ENCODE results near the gene DOHH.
"Not testable (repeated sequence)": the region's sequence is repeated elsewhere in the genome, so short reads cannot be mapped to it uniquely, and the experiment has no call there.

Gene DOHH

DNA sequence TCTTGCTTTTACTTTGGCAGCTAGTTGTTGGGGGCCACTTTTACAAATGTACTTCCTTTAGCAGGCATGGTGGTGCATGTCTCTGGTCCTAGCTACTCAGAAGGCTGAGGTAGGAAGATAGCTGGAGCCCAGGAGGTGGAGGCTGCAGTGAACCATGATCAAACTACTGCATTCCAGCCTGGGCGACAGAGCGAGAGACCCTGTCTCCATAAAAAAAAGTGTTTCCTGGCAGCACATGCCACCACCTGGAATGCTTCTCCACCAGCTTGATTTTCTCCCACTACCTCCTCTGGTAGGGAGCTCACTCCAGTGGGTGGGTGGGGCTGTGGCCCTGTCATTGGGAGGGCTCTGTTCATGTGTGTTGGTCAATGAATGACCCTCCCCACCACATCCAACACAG, 18.2 kb upstream of the DOHH start:
- DNase-seq, result no peak

DNA sequence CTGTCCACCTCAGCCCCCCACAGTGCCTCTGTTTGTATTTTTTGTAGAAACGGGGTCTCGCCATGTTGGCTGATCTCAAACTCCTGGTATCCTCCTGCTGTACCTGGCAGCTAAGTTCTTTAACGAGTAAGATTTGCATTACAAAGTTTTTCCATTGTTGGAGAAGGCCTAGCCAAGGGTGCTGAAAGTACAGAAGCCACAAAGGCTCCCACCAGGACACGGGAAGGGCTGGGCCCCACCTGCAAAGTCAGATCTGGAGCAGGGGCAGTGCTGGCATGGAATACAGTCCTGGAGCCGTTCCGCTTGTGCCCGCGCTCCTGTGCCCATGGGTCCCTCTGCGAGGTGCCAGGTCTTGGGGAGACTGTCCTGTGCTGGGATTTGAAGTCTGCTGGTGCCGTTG, 17.8 kb upstream of the DOHH start:
- DNase-seq, result no peak

DNA sequence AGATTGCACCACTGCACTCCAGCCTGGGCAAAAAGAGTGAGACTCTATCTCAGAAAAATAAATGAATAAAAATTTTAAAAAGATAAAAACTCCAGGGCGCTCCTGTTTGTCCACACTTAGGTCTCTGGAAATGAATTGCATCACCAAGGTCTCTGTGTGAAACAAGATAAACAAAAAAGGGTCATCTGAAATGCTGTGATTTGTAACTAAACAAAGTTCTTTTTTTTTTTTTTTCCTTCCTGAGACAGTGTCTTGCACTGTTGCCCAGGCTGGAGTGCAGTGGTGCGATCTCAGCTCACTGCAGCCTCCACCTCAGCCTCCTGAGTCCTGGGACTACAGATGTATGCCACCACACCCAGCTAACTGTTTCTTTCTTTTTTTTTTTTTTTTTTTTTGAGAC, 17.2 kb upstream of the DOHH start:
- no peak for DNase-seq

DNA sequence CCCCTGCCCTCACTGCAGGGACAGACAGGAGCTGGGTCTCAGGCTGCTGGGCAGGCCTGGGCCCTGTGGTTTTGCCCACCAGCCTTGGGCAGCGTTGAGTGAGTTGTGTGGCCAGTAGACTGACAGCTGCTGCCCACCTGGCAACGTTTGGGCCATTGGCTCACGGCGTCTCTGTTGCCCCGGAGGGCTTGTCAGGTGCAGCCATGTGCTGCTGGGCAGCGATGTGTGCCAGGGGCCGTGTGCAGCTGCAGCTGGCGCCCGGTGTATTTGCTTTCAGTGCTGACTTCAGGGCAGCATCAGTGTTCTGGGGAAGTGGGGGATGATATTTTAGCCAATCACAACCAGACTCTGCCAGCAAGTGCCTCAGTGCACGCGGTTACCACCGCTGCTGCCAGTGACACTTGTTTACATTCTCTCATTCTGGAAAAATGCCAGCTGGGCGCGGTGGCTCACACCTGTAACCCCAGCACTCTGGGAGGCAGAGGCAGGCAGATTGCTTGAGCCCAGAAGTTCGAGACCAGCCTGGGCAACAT, 16.3 kb upstream of the DOHH start:
- no peak for DNase-seq

DNA sequence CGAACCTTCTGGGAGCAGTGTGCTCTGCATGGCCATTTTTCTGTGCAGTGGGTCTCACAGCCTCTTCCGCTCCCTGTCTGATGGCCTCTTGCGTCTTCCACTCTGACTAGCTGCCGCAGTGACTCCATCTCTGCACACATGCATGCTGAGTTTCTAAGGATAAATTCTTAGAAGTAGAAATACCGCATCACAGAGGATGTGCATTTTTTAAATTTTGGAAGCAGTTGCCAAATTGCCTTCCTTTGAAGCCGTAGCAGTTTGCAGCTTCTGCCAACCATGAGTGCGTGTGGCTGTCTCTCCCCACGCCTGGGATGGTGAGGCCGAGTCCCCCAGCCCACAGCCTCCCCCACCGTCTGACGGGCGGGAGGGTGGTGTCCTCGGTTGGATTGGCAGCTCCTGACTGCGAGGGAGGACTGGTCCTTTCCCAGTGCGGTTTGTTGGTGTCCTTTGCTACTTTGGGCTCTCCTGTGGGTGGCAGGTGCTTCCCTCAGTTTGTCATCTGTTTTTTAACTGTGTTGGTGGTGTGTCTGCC, 15.5 kb upstream of the DOHH start:
- DNase-seq, result no peak

DNA sequence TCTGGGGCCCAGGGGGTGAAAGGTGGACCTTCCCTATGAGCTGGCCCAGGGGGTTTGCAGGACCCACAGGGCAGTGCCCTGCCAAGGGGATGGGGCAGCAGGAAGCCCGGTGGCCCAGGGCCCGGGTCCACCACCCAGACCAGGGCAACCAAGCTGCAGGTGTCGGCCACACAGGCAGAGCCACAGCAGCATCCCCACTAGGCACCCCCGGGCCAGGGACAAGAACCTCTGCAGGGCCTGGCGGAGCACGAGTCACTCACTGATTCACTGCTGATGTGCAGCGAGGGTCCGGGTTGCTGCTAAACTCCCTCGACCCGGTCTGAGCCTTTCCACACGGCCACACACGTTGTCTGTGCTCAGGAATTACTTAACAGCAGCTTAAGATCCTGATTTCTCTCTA, 14.5 kb upstream of the DOHH start:
- no peak for DNase-seq

DNA sequence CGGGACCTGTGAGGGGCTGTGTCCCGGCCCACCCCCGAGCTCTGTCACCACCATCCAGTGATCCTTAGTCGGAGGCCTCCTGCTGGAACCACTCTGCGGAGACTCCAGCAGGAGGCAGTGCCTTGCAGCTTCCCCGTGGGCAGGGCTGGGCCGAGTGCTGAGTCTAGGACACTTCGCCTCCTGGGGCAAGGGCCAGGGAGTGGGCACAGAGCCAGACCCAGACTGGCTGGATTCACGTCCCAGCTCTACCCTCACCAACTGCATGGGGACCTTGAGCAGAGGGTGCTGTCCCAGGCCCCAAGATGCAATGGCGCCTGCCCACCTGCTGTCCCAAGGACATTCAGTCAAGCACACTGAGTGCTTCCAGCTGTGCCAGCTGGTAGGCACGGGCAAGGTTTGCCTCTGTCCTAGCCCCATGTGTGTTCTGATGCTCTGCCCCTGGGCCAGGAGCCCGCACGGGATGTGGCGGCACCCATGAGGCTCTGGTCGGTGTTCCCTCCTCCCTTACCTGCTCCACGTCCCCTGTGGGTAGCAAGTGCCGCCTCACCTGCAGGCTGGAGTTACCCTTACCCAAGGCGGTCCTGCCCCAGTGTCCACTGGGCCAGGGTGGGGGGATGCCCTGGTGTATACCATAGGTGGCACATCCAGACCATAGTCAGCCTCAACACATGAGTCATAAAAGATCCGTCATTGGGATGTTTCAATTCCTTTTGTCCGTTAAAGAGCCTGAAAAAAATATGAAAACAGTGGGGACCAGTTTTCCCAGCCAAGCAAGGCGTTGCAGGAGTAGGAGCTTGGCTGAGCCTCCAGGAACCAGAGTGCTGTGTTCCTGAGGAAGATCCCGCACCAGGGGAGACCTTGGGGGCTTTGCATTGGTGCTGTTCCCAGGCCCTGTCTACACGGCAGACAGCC, 13.0 kb upstream of the DOHH start:
- DNase-seq, result no peak

DNA sequence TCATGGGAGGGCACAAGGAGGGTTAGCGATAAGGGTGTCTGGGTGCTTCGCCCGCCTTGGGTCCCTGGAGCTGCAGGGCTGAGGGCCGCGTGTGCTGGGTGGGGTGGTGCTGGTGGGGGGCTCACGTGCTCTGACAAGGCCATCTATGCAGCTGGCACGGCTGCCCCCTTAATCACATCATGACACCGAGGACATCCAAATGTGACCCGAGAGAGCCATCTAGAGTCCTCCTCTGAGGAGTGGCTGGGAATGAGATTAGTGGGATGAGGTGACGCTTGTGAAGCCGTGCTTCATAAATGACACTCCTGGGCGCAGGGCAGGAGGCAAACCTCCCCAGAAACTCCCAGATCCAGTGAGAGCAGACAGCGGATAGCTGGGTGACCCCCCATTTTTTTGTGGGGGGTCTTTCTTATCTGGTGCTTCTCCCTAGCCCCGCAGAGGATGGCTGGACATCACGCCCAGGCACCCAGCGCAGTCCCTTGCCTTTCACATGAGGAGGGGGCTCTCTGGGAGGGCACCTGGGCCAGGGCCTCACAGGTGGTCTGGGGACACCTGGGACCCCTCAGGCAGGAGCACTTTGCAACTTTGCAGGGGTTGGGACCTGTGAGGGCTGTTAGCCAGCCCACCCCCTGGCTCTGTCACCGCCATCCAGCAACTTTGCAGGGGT, 12.2 kb upstream of the DOHH start:
- no peak for DNase-seq

DNA sequence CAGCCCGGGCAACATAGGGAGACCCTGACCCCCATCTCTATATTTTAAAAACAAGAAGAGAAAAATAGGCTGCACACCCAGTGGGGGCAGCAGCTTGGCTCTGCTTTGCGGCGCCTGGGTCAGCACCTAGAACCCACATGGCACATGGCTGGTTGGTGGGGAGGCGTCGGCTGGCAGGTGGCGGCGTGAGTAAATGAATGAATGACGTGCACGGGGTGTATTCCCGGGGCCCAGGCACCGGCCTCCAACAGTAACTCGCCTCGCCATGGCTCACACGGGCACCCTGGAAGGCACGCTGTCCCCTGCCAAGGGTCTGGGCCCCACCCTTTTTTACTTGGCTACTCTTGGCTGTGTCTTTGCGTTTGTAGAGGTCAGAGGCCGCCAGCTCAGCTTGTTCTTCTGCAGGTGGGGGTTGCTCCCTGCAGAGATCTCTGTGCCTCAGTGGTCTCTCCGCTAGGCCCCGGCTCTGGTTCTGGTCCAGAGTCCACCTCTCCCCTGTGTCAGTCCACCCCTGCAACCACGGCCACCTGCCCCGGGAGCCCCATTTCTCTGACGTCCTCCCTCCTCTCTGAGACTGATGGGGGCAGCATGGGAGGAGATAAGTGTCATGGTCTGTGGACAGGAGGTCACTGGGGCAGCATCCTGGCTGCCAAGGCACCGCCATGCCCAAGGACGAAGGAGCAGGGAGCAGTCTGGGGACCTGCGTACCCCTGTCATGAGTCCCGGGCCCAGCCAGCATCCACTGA, 11.2 kb upstream of the DOHH start:
- DNase-seq, result no peak

DNA sequence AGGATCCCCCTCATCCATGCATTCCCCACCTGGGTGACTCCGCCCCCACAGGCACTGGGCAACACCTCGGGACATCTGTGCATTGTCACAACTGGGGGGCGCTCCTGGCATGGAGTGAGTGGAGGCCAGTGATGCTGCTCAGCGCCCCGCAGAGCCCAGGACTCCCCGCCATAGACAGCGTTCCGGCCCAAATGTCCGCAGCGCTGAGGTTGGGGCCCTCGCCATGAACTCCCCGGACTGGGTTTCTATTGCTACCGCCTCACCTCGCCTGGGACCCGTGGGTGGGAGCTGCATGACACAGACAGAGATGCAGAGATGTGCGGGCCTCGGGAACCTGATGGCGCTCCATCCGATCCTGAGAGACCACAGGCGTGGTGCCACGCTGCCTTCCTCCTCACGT, 10.3 kb upstream of the DOHH start:
- DNase-seq, result no peak

DNA sequence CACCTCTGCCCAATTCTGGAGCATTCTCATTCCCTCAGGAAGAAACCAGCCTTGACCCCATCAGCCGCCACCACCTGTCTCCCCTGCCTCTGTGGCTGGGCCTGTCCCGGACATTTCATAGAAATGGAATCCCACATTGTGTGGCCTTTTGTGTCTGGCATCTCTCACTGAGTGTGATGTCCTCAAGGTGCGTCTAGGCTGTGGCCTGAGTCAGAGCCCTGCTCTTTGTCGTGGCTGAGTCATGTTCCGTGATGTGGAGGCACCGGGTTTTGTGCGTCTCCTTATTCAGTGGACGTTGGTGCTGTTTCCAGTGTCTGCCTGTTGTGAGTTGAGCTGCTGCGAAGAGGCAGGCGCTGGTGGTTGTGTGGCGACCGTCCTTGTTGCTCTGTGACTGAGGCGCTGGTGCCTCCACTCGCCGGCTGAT, 9.1 kb upstream of the DOHH start:
- no peak for DNase-seq

DNA sequence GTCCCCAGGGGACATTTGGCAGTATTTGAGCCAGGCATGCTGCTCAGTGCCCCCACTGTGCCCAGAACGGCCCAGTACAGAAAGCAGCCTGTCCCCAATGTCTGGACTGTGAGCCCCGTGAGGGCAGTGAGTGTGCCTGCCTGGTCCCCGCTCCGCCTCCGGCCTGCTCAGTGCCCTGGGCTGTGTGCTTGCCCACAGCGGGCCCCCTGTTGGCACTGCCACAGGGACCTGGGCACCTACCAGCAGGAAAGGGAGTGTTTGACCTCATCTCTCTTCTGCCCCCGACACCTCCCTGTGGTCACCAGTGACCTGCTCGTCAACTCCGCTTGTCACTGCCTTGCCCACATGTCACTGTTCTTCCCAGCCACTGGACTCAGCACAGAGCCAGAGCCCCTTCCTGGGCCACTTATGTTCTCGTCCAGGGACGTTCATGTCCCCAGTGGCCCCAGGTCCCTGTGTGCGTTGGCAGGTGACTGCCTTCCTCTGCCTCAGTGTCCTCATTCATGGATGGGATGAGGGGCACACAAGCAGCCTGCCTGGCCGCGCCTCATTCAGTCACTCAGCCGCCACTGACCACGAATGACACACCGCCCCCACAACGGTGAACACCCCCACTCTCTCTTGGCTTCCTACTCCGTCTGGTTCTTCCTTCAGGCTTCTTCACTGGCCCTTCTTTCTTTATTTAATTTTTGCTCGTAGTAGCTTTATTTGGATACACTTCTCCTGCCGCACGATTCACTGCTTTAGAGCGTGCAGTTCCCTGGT, 8.5 kb upstream of the DOHH start:
- DNase-seq, result no peak

DNA sequence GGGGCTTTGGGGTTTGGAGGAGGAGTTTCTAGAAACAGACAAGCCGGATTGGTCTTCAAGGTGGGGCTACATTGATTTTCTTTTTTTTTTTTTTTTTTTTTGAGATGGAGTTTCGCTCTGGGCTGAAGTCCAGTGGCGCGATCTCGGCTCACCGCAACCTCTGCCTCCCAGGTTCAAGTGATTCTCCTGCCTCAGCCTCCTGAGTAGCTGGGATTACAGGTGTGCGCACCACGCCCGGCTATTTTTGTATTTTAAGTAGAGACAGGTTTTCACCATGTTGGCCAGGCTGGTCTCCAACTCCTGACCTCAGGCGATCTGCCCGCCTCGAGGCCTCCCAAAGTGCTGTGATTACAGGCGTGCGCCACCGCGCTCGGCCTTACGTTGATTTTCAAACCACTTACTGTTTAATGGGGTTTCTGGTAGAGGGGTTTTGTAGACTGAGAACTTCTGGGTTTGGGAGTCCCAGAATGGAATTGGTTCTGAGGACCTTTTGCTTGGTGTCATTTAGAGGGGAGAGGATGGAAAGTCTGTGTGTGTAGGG, 7.7 kb upstream of the DOHH start:
- DNase-seq, result not testable (repeated sequence)

DNA sequence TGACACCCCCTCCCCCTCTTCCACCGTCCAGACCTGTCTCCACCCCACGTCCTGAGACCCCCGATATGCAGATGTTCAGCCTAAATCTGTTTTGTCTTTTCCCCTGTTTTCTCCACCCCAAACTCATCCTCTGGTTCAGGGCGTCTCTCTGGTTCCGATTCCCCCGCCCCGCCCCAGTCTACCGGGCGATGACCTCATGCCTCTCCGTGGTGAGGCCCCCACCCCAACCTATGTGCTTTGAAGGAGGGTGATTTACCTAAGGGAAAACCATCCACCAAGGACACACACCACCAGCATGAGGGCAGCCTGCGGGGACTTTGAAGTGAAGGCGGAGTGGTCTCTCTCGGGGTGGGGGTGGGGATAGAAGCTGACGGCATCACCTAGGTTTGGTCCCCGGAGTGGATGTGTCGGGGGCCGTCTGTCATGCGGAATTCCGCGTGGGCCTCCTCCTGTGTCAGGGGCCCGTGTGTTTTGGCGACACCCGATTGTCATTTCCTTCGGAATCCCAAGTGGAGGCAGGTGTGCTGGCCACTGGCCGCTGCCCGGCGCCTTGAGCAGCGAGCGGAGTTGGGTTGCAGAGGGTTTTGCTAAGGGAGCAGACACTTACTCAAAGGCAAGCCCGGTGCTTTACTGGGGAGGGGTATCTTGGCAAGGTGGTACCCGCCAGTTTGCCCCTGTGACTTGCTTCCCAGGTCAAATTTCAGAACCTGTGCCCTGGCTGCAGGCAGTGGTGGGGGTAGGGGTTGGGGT, 7.1 kb upstream of the DOHH start:
- no peak for DNase-seq

DNA sequence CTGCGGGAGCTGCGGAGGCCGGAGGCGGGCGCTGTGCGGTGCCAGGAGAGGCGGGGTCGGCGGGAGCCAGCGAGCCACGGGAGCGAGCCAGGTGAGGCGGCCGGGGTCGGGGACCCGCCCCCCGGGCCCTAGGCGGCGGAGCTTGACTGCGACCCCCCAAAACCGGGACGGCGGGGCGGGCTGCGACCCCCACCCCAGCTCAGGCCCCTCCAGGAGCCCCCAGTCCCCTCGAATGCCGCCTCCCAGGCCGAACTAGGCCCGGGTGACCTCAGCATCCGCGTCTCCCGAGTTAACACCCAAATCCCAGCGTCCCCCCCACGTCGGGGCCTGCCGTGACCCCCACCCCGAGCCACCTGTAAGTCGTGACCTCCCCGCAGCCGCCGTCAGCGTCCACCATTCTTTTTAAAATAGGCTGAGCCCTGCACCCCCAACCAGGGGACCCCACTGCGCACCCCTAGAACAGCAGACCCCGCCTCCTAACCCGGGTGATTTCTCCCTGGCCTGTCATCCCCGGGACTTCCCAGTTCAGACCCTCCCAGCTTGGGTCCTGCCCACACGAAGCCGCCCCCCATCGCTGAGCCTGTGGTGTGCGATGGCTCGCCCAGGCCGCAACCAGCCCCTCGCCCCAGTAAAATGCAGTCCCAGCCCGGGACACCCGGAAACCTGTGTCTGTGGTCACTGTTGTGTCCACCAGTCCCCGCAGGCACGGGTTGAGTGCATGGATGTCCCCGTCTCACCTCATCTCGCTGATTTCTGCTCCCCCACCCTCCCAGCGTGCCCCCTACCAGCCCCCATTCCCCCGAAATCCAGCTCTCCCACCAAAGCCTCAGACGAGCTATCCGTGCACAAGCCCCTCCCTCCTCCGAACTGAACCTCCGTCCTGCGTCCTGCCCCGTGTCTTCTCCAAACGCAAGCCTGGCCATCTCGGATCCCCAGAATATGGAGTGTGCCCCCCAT, 6.2 kb upstream of the DOHH start:
- no peak for DNase-seq

DNA sequence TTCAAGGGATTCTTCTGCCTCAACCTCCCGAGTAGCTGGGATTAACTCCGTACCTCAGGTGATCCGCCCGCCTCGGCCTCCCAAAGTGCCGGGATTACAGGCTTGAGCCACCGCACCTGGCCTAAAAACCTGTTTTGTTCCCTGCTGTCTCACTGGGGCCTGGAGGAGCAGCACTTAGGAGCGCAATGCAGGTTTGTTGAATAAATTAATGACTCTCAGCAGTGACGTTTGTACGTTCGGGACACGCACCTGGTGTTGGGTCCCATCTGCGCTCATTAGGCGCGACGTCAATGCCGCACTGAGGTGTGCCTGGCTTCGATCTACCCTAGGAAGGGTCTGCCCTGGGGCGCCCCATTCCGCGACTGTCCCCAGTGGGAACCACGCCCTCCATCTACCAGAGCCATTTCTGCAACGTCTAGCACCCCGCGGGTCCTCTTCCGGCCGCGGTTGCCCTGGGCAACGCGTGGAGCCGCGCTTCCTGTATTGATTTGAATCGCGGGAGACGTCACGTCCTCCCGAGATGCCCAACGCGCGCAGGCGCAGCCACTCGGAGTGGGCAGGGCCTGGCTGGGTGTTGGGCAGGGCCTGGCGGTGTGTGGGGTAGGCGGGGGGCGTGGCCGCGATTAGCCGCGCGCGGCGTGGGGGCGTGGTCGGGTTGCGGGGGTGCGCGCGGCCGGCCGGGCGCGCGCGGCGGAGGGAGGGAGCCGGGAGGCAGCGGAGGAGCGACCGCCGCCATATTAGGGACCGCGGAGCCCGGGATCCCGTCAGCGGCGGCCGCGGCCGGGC, 5.3 kb upstream of the DOHH start, which contains the start of gene FZR1:
TSS of gene FZR1 (plus strand) at position 714 of the 786 bp plus-strand sequence. CDS start 16,679 bp downstream, outside the sequence.
- peak; percentile 82 for DNase-seq

DNA sequence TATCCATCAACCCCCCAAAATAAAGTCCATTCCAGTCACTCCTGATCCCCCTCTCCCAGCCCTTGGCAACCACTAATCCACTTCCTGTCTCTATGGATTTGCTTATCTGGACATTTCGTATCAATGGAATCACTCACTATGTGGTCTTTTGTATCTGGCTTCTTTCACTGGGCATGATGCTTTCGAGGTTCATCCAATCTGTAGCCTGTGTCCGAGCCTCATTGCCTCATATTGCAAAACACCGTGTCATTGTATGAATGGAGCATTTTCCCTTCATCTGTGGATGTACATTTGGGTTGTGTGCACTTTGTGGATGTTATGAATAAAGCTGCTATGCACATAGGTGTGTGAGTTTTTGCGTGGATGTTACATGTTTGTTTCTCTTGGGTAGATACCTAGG, 4.3 kb upstream of the DOHH start:
- DNase-seq, result no peak

DNA sequence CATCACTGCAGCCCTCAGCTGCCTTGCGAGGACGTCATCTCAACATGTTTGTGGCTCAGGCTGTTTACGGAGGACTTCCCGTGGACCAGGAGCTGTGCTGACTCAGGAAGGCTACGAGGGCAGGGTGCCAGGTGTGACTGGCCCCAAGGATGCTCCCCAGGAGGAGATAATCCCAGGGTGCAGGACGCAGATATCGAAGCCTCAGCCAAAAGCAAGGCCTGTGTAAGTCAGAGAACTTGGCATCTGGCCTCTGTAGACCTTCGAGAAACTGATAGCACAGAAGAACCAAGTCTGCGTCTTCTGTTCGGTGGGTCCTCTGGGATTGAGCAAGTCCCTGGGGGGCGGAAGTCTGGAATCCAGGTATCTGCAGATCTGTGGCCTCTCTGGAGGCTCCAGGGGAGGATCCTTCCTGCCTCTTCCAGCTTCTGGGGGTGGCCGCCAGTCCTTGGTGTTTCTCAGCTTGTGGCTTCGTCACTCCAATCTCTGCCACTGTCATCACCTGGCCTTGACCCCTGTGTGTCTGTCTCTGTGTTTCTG, 2.6 kb upstream of the DOHH start:
- no peak for DNase-seq

DNA sequence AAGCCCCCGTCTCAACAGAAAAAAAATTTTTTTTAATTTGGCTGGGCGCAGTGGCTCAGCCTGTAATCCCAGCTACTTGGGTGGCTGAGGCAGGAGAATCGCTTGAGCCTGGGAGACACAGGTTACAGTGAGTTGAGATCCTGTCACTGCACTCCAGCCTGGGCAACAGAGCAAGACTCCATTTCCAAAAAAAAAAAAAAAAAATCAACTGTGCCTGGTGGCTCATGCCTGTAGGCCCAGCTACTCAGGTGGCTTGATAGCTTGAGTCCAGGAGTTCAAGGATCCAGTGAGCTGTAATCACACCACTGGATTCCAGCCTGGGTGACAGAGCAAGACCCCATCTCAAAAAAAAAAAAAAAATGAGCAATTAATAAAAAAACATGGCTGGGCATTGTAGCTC, 1.3 kb upstream of the DOHH start:
- no peak for DNase-seq

Data from SIG-M5 (cell line).